ENCODE measurements around the gene APPBP2.
"Not testable (repeated sequence)": the region's sequence is repeated elsewhere in the genome, so short reads cannot be mapped to it uniquely, and the experiment has no call there.

The APPBP2 gene

GRCh38 chr17:60428491-60428890, 97.6 kb downstream of the APPBP2 start:
- FAIRE-seq = not testable (repeated sequence)

GRCh38 chr17:60426596-60426995, 99.4 kb downstream of the APPBP2 start:
- FAIRE-seq = no peak

- no peak for FAIRE-seq
These were observed 100.4 kb downstream of the APPBP2 start for GRCh38 chr17:60425626-60426025.

- FAIRE-seq = no peak
These were observed 102.2 kb downstream of the APPBP2 start for GRCh38 chr17:60423865-60424264.

GRCh38 chr17:60422162-60422665, 103.8 kb downstream of the APPBP2 start, which contains the start of gene CHCT1:
TSS of gene CHCT1 (plus strand) at chr17:60422489. CDS start at chr17:60422593, 104 bp downstream.
- FAIRE-seq = no peak

GRCh38 chr17:60421273-60422161, 104.5 kb downstream of the APPBP2 start:
- FAIRE-seq = no peak

- FAIRE-seq = not testable (repeated sequence)
These were observed 106.2 kb downstream of the APPBP2 start for GRCh38 chr17:60419875-60420274.

GRCh38 chr17:60419003-60419402, 107.0 kb downstream of the APPBP2 start:
- not testable (repeated sequence) for FAIRE-seq

- FAIRE-seq = no peak
These were observed 109.6 kb downstream of the APPBP2 start for GRCh38 chr17:60416368-60416925.

- FAIRE-seq = no peak
These were observed 110.9 kb downstream of the APPBP2 start for GRCh38 chr17:60415146-60415545.

GRCh38 chr17:60412701-60413100, 113.3 kb downstream of the APPBP2 start:
- no peak for FAIRE-seq

- no peak for FAIRE-seq
These were observed 116.0 kb downstream of the APPBP2 start for GRCh38 chr17:60410001-60410400.

- no peak for FAIRE-seq
These were observed 119.2 kb downstream of the APPBP2 start for GRCh38 chr17:60406887-60407286.

- FAIRE-seq = no peak
These were observed 122.1 kb downstream of the APPBP2 start for GRCh38 chr17:60403962-60404361.

GRCh38 chr17:60403523-60403810, 122.6 kb downstream of the APPBP2 start:
- FAIRE-seq = no peak

GRCh38 chr17:60401819-60402218, 124.2 kb downstream of the APPBP2 start:
- no peak for FAIRE-seq

GRCh38 chr17:60398227-60398959, 127.6 kb downstream of the APPBP2 start:
- FAIRE-seq = no peak

- no peak for FAIRE-seq
These were observed 129.6 kb downstream of the APPBP2 start for GRCh38 chr17:60396412-60396811.

- FAIRE-seq = no peak
These were observed 130.5 kb downstream of the APPBP2 start for GRCh38 chr17:60395508-60396065.

- FAIRE-seq = no peak
These were observed 132.0 kb downstream of the APPBP2 start for GRCh38 chr17:60393840-60394723.
